Stimulated activated CD8-positive, alpha-beta memory T cell treated with anti-CD3 and anti-CD28 coated beads, Interleukin-7, amount 100 ng/mL, for 1 hour (primary cell): ENCODE data around the gene XIRP2.

ENCODE experiments used
- DNase-seq, 2 donors: peaks; one replicate each; pipeline ENCODE4 v3.0.0-alpha.2; 2020; ENCODE audit warnings: low read depth in 2 of 2

The XIRP2 gene

DNA sequence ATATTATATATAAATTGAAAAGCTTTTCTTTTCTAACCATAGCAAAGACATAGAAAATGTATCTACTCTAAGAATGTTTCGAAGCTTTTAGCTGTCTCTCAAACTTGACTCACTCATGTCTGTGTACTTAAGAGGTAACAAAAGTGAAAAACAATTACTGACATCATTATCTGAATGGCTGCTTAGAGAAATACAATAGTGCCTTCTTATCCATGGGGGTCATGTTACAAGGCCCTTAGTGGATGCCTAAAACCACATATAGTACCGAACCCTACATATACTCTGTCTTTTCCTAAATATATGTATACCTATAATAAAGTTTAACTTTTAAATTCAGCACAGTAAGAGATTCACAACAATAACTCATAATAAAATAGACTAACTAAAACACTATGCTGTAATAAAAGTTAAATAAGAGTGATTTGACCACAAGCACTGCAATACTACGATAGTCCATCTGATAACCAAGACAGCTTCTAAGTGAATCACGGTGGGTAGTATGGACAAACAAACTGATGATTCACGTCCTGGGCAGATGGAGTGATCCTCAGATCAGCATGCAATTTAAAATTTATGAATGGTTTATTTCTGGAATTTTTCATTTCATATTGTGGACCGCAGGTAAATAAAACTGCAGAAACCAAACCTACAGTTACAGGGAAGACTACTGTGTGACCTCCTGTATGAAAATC lies 246.2 kb downstream of the XIRP2 start:
- no peak for DNase-seq

DNA sequence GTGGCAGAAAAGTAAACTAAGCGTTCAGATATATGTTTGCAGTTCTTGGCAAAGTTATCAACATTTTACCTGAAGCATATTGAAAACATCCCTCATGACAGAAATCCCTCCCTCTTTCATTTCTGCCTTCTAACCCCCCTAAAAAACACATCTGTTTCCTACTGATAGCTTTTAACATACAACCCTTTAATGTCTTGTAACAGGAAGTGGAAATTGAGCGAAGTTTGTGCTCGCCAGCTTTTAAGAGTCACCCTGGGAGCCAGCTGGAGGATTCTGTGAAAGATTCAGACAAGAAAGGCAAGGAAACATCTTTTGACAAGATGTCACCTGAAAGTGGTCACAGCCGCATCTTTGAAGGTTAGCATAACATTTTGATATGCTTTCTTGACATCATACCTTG lies 247.4 kb downstream of the XIRP2 start:
- DNase-seq = no peak

DNA sequence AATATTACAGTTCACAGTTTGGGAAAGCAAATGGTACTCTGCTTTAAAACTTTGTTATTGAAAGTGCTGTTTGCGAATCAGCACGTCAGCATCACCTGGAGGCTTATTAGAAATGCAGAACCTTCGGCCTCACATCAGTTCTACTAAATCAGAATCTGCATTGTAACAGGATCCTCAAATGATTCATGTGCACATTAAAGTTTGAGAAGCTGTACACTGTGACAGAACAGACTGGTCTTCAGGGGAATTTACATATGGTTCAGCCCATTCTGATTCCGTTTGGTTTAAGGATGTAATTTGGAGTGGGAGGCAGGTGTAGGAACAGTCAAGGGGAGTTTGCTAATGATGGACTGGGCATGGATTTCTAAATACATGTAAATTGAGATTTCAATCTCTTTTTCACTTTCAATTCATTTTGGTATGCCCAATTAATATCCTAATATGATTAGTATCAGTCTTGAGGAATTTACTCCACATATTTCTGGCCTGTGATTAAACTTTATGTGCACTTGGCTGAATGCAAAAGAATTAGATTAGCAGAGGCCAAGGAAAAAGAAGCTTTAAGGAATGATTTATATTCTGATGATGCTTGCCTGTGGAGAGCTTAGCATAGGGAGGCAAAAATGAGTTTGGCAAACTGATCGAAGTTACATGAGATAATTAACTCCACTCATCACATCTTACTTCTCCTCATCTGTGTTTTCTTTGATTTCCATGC lies 248.8 kb downstream of the XIRP2 start:
- DNase-seq = no peak

GRCh38 chr2:167140330-167140729 lies 252.1 kb downstream of the XIRP2 start:
- no peak for DNase-seq

GRCh38 chr2:167140767-167141166 lies 252.5 kb downstream of the XIRP2 start:
- DNase-seq = no peak

DNA sequence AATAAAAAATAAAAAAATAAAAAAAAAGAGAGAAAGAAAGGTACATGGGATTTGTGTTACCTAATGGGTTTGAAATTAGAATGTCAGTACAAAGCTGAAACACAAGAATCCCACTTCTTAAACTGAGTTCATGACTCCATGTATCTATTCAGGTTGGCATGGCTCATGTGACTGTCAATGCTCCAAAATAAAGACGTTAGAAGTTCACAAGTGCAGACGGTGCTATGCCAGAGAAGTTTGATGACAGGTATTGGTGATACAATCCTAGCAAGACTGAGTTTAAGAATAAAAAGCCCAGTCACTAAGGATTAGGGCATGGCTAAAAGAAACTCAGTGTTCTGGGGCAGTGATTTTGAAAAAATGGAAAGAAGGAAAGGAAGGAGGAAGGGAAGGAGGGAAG lies 254.3 kb downstream of the XIRP2 start:
- DNase-seq = no peak

- no peak for DNase-seq
These were observed 256.1 kb downstream of the XIRP2 start for GRCh38 chr2:167144179-167144898.

GRCh38 chr2:167147271-167147941 lies 259.1 kb downstream of the XIRP2 start:
- DNase-seq = no peak

DNA sequence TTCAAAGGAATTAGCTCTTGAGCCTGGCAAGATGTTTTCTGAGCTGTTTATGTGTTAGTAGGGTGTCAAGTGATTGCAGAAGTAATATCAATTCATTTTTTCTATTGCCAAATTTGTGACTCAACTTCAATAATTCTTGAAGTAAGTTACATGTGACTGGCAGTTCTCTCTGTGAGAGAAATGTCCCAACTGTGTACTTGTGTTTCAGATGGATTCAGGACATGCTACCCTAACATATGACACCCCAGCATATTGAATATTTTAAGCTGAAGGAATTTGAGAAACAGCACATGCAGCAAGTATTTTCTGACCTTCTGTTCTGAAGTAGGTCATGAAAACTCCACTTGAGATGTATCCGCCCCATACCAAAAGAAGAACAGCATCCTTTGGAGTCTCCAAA lies 263.6 kb downstream of the XIRP2 start:
- DNase-seq = no peak

- no peak for DNase-seq
These were observed 269.2 kb downstream of the XIRP2 start for GRCh38 chr2:167157523-167157922.

DNA sequence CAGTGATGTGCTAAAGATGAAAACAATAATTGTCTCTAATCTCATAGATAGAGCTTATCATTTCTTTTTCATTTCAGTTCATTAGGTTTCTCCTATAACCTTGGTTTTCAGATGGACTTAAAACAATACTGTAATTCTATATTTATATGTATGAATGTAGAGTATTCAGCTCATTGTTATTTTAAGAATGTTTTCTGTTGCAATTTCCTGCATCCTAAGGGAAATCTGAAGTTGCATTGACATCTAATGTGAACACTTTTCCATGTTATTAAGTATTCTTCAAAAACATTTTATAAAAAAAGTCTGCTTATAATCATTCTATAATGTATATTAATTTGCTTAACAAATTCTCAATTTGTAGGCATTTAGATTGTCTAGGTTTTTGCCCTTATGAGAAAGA lies 288.9 kb downstream of the XIRP2 start:
- no peak for DNase-seq

DNA sequence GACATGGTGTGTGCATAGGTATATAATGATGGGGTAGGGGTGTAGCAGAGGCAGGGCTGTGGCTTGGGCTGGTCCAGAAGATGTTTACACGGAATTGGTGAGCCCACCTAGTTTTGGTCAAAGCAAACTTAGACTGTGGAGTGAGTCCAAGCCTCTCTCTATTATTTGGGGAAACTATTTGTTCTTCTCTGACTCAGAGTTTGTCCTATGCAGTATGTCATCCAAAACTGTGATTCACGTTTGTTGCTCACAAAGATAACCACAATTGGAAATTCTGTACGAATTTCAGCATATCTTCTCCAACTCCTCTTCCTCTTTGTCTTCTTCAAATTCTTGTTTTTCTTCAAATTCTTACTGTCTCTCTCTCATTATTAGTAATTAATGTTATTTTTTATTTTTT lies 292.9 kb downstream of the XIRP2 start:
- no peak for DNase-seq

DNA sequence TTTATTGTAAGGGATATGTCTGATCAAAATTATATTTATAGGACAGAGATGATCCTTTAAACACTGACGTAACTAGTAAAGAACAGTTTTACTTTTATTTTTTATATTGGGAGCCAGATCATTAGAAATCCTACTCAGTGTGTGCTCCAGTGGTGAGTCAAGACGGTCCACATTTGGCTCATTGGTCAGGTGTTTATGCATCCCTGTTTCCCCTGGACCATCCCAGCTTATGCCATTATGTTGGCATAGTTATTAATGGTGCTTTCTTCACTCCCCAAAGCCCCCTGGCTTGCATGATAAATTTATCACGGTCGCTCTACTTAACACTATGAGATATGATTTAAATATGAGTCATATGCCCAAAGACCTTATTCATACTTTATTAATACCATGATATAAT lies 293.4 kb downstream of the XIRP2 start:
- DNase-seq = no peak

DNA sequence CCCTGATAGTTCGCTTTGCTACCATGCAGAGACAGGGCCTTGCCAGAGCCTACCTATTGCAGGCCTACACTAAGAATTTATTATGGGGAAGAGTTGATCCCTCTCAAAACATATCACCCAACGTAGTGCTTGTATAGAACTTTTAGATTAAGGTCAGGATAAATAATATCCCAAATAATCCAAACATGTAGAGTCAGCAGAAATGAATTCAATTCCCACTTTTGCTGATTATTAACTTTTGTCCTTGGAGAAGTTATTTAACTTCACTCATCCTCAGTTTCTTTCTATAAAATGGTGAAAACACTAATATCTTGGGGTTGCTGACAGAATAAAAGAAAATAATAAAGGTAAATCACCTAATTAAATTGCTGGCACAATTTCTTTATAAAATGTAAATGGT lies 294.1 kb downstream of the XIRP2 start:
- DNase-seq = no peak

DNA sequence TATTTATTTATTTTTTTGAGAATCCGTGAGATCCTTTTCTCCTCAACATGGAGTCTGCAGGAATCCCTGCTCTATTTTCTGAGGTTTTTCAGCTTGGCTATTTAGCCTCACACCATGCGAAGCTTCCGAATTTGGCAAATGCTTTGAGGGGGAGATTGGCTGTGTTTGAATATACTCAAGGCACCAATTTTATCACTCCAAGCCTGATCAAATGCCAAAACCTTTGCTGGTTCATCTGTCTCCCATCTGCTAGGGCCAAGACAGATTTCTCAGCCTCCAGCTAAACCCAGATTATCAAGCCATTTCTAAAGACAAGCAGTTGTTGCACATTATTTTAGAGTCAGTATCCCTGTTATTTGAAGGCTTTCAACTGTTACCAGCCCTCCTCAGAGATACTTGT lies 295.7 kb downstream of the XIRP2 start:
- DNase-seq = no peak

GRCh38 chr2:167186465-167186864 lies 298.2 kb downstream of the XIRP2 start:
- DNase-seq = no peak

DNA sequence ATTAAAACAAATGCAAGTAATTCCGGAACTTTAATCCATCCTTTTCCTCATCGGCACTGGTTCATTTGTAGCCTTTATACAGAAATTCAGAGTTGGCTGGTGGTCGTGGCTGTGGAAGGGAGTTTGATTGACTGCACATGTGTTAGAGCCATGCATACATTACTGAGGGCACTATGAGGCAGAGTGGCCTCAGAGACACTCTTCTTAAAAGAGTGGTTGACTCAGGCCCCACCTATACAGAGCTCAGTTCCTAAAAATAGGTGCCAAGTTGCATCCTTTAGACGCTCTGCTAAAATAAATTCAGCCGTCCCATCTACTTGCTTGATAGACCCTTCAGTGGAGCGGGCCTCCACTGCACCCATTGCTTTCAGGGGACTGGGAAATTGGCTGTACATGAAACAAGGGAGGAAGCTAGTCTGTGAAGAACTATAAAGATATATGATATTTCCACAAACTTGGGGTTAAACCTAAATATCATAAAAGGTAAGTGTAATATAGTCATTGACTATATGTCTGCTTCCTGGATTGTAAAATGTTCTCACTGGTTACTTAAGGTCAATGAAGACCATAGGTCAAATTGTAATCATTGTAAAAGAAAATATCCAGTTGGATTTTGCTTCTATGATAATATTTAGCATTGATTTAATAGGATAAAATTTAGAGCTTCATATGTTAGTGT lies 298.9 kb downstream of the XIRP2 start:
- DNase-seq = no peak

DNA sequence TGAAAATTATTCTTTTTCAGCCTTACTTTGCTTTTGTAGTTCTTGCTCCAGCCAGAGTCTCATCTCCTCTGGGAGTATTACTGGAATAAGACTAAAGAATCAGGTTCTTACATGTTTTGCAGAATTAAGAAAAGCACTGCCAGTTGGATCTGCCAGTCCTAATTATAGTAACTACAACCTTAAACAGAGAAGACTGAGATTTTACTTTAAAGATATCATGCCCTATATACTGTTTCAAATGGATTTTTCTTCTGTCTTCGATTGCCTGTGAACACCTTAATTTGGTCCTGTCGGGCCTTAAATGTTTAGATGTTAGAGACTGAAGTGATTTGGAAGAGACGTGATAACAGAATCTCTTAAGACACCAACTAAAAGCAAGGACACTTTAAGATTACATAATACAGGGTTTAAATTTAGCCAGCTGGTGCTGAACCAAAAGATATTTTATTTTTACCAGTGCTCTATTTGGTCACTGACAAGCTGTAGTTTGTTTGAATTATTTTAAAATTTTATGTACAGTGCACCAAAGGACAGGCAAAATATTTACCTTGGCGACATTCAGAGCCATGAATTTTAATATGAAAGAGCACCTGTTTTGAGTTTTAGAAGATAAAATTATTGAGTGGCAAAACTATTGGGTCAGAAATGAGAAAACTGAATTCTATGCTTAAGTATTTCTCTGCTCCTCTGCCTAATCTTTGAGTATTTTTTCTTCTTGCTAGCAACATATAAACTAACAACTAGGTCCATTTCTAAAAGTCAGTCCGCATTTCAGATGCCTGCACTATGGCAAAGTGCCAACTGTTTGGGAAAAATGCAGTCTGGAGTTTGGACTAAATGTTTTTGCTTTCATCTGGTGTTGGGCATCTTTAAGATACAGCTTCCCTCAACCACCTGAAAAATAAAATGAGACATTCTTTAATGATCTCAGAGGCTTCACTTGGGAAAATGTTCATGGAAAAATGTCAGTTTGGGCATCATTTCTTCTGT lies 300.0 kb downstream of the XIRP2 start:
- DNase-seq = no peak

GRCh38 chr2:167190053-167190452 lies 301.8 kb downstream of the XIRP2 start:
- DNase-seq = no peak

GRCh38 chr2:167191588-167191987 lies 303.3 kb downstream of the XIRP2 start:
- DNase-seq = no peak

DNA sequence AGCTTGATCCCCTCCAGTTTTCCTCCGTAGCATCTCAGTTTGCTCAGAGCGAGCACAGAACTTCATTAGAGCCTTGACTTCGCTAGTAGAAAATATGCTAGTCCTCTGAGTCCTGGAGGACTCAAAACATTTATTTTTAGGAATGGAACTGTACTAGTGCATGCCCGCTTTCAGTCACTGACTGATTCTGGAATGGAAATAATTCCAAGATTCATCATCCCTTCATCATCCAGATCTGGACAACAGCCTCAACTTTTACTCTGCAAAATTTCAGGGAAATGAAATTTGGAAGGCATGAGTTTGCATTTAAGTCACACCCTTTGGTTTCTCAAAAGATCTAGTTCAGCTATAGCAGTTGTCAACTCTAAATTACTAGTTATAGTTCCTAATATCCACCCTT lies 304.6 kb downstream of the XIRP2 start:
- no peak for DNase-seq
